Activated CD8-positive, alpha-beta T cell treated with anti-CD3 and anti-CD28 coated beads for 36 hours (primary cell): ENCODE results near the gene AJM1. TPM values are rescaled to one million over a fixed set of nuclear protein-coding genes. Genes with fewer than 3 reads are reported as not detected.

ENCODE experiments used
- ATAC-seq: fragments of 200-7000 bp; cut with Tn5 transposase; one replicate; pipeline ENCODE4 v1.10.0; 2021; ENCODE audit warnings: mild to moderate bottlenecking, moderate library complexity
- CTCF ChIA-PET: fragments of 350-600 bp; sonication (Branson Sonifier 250); formaldehyde crosslinking; loops from one replicate; lab custom pipeline; 2021; ENCODE audit warnings: antibody characterized with exemption; lab: Charles Lee
- POLR2A ChIA-PET: fragments of 350-600 bp; sonication (Branson Sonifier 250); formaldehyde crosslinking; loops from one replicate; lab custom pipeline; 2021; ENCODE audit warnings: antibody characterized with exemption; lab: Charles Lee
- DNase-seq: peaks from one replicate; pipeline ENCODE4 v3.0.0-alpha.2; 2020
- H3K27ac Mint-ChIP-seq: one replicate; pipeline ENCODE4 v1.8.0; 2021; ENCODE audit warnings: mild to moderate bottlenecking, mixed read lengths
- H3K27me3 Mint-ChIP-seq: one replicate; pipeline ENCODE4 v1.8.0; 2021; ENCODE audit warnings: mixed read lengths
- H3K36me3 Mint-ChIP-seq: one replicate; pipeline ENCODE4 v1.8.0; 2021; ENCODE audit warnings: low read depth, mixed read lengths
- H3K4me1 Mint-ChIP-seq: one replicate; pipeline ENCODE4 v1.8.0; 2021; ENCODE audit warnings: low read depth, mixed read lengths
- H3K4me3 Mint-ChIP-seq: one replicate; pipeline ENCODE4 v1.8.0; 2021; ENCODE audit warnings: mild to moderate bottlenecking, moderate library complexity, mixed read lengths
- H3K9me3 Mint-ChIP-seq: one replicate; pipeline ENCODE4 v1.8.0; 2021; ENCODE audit warnings: mixed read lengths
- CTCF ChIP-seq: fragments of 200-600 bp; IDR thresholded peaks from one replicate; pipeline ENCODE4 v1.8.0; 2022; ENCODE audit warnings: antibody characterized with exemption, mild to moderate bottlenecking
- intact Hi-C: fragments of 100-400 bp; cut with micrococcal nuclease; formaldehyde crosslinking; loops from one replicate; pipeline ENCODE4 v1.10.0; 2022
- total RNA-seq, 2 experiments: library from RNA; stranded (reverse); gene quantifications; one replicate each; pipeline ENCODE4 v1.2.3, GENCODE V29; 2021

AJM1 gene
- total RNA-seq, 2 experiments from 2014 or later, result 5.8 to 6.4 TPM

- H3K9me3 Mint-ChIP-seq, result no peaks in the 10 kb centered on the region
- CTCF ChIA-PET, result interaction anchor here (0.6 to 1.8 kb wide), 2 partner anchors 14 to 15 kb away, joined by 3 to 5 read pairs; partner anchors contain the start of gene AJM1
- intact Hi-C loops, result no loop called here
- H3K4me3 Mint-ChIP-seq, result no peak overlapping the region
- no peaks in the 10 kb centered on the region for H3K4me1 Mint-ChIP-seq
- no peak overlapping the region for H3K27ac Mint-ChIP-seq
- no peak for ATAC-seq
- DNase-seq, result no peak
- POLR2A ChIA-PET, result no interaction called here
- H3K36me3 Mint-ChIP-seq, result peaks cover 6% of the 10 kb centered on the region
- no peaks in the 10 kb centered on the region for H3K27me3 Mint-ChIP-seq
- TF ChIP-seq CTCF, result no peak
Observed at GRCh38 chr9:136827794-136828473, 14.3 kb upstream of the AJM1 start.

- H3K27ac Mint-ChIP-seq, result no peak overlapping the region
- H3K4me1 Mint-ChIP-seq, result no peaks in the 10 kb centered on the region
- POLR2A ChIA-PET, result no interaction called here
- no peak for TF ChIP-seq CTCF
- peaks cover 5% of the 10 kb centered on the region for H3K36me3 Mint-ChIP-seq
- DNase-seq (no peak), ATAC-seq (no peak)
- no peak overlapping the region for H3K4me3 Mint-ChIP-seq
- no peaks in the 10 kb centered on the region for H3K9me3 Mint-ChIP-seq
- intact Hi-C loops, result no loop called here
- CTCF ChIA-PET, result interaction anchor here (1.8 kb wide), 1 partner anchor 14 kb away, joined by 5 read pairs; the partner anchor contains the start of gene AJM1
- no peaks in the 10 kb centered on the region for H3K27me3 Mint-ChIP-seq
Observed at GRCh38 chr9:136828474-136829140, 13.7 kb upstream of the AJM1 start.

GRCh38 chr9:136829412-136829811, 12.9 kb upstream of the AJM1 start:
- Mint-ChIP-seq H3K4me3 (no peak overlapping the region), H3K27ac (no peak overlapping the region), H3K9me3 (no peaks in the 10 kb centered on the region), H3K27me3 (no peaks in the 10 kb centered on the region), H3K36me3 (peaks cover 5% of the 10 kb centered on the region), H3K4me1 (no peaks in the 10 kb centered on the region)
- ATAC-seq (no peak), DNase-seq (no peak)
- ChIA-PET CTCF (interaction anchor here (0.8 to 1.1 kb wide), 2 partner anchors 12 to 200 kb away, joined by 3 read pairs; no protein-coding TSS in a partner anchor), POLR2A (no interaction called here)
- intact Hi-C loops, result no loop called here
- no peak for TF ChIP-seq CTCF

- intact Hi-C loops, result no loop called here
- Mint-ChIP-seq H3K27me3 (no peaks in the 10 kb centered on the region), H3K4me3 (no peak overlapping the region), H3K4me1 (no peaks in the 10 kb centered on the region), H3K36me3 (peaks cover 5% of the 10 kb centered on the region), H3K9me3 (no peaks in the 10 kb centered on the region), H3K27ac (no peak overlapping the region)
- DNase-seq (no peak), ATAC-seq (no peak)
- ChIA-PET CTCF (interaction anchor here (0.8 to 1.1 kb wide), 2 partner anchors 11 to 199 kb away, joined by 3 read pairs; no protein-coding TSS in a partner anchor), POLR2A (no interaction called here)
- no peak for TF ChIP-seq CTCF
Observed at GRCh38 chr9:136829981-136830885, 12.0 kb upstream of the AJM1 start.
